Activated CD8-positive, alpha-beta memory T cell treated with anti-CD3 and anti-CD28 coated beads for 24 hours (primary cell): ENCODE measurements around the gene ZNF718.
"Not testable (repeated sequence)": the region's sequence is repeated elsewhere in the genome, so short reads cannot be mapped to it uniquely, and the experiment has no call there.

Experiments
- DNase-seq: peaks from one replicate; pipeline ENCODE4 v3.0.0-alpha.2; 2020

Gene ZNF718

GRCh38 chr4:161496-162284 is 37.4 kb downstream of the ZNF718 start:
- DNase-seq, result no peak

- DNase-seq, result not testable (repeated sequence)
Observed at GRCh38 chr4:169640-170039, 45.3 kb downstream of the ZNF718 start.

- DNase-seq, result not testable (repeated sequence)
Observed at GRCh38 chr4:171318-171717, 47.0 kb downstream of the ZNF718 start.

- DNase-seq, result no peak
Observed at GRCh38 chr4:173666-174314, 49.5 kb downstream of the ZNF718 start.

- DNase-seq, result no peak
Observed at GRCh38 chr4:175986-176385, 51.7 kb downstream of the ZNF718 start.

GRCh38 chr4:176995-177394 is 52.7 kb downstream of the ZNF718 start:
- no peak for DNase-seq

GRCh38 chr4:182225-182624 is 57.9 kb downstream of the ZNF718 start:
- not testable (repeated sequence) for DNase-seq

- no peak for DNase-seq
Observed at GRCh38 chr4:188091-188490, 63.8 kb downstream of the ZNF718 start.

- DNase-seq, result not testable (repeated sequence)
Observed at GRCh38 chr4:195159-195558, 70.9 kb downstream of the ZNF718 start.

- no peak for DNase-seq
Observed at GRCh38 chr4:200936-201335, 76.6 kb downstream of the ZNF718 start.

- DNase-seq, result not testable (repeated sequence)
Observed at GRCh38 chr4:202822-203221, 78.5 kb downstream of the ZNF718 start.

- no peak for DNase-seq
Observed at GRCh38 chr4:205097-205756, 80.9 kb downstream of the ZNF718 start.

GRCh38 chr4:206054-206453 is 81.8 kb downstream of the ZNF718 start:
- DNase-seq, result no peak

- DNase-seq, result not testable (repeated sequence)
Observed at GRCh38 chr4:208416-209096, 84.3 kb downstream of the ZNF718 start.

- DNase-seq, result no peak
Observed at GRCh38 chr4:211033-211511, 86.8 kb downstream of the ZNF718 start.

- no peak for DNase-seq
Observed at GRCh38 chr4:212438-213188, 88.3 kb downstream of the ZNF718 start.

- not testable (repeated sequence) for DNase-seq
Observed at GRCh38 chr4:213189-213535, 88.9 kb downstream of the ZNF718 start.
